HG02840 (cell line): ENCODE data around the gene SLC25A34.

Experiments
- ATAC-seq: cut with Tn5 transposase; IDR thresholded peaks from one replicate; pipeline ENCODE4 v1.9.1; 2021; ENCODE audit warnings: mild to moderate bottlenecking, moderate library complexity, moderate number of reproducible peaks; ENCODE audit not compliant: unreplicated experiment, low FRiP score

Gene SLC25A34

DNA sequence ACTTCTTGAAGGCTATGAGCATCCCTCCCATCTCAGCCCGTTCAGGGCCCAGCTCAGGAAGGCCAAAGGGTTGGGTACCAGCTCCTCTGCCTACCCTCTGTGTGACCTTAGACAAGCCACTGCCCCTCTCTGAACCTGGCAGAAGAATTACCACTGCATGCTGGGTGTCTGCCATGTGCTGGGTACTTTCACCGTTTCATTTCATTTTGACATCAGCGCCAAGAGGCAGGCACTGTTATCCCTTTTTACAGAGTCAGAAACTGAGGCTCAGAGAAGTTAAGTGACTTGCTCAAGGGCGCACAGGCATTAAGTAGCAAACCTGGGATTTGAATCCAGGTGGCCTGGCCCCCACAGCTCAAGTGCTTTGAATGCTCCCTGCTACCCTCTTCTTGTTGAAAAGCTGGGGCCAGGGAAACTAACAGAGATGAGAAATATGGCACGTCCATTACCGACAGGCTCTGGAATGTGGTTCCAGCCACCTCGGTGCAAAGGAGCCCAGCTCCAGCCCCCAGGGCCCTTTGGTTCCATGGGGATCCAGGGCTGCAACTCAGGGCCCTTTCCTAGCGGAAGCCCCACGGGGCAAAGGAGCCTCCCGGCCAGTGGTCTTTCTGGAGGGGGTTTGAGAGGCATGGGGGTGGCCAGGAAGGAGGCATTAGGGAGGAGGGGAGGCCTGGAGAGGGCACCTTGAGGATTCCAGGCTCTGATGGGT lies 12.8 kb downstream of the SLC25A34 start:
- no peak for ATAC-seq

DNA sequence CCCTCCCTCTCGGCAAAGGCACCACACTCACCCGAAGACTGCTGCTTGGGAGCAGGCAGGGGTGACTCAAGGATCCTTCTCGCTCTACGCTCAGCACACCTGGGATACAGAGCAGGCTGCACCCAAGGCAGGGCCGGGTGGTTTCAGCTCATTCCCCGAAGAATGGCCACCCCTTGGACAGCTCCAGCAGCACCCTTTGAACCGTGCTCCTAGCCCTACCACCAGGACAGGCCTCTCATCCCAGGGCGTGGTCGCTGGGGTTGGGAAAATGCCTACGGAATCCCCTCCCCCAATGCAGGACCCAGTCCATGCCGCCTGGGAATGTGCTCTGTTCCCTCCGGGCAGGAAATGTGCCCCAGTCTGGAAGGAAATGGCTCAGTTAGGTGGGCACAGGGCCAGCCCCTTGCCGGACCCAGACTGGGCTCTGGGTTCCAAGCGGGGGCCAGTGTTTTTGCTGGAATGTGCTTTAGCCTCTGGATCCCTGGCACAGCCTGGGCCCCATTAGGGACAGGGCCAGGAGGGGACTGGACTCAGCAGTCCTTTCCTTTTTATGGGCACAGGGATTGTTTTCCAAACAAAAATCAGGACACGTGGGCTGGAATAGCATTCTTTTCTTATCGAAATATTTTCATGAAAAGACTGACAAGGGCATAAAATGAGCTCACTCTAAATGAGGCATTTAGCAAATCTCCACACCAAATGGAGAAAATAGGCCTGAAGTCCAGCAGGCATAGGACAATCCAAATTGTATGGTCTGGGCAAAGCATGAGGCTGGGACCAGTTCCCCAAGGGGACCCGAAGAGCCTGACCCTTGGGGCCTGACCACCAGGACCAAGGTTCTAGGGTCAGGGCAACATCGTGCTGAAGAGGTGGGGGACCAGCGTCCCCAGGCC lies 13.6 kb downstream of the SLC25A34 start:
- ATAC-seq: no peak

DNA sequence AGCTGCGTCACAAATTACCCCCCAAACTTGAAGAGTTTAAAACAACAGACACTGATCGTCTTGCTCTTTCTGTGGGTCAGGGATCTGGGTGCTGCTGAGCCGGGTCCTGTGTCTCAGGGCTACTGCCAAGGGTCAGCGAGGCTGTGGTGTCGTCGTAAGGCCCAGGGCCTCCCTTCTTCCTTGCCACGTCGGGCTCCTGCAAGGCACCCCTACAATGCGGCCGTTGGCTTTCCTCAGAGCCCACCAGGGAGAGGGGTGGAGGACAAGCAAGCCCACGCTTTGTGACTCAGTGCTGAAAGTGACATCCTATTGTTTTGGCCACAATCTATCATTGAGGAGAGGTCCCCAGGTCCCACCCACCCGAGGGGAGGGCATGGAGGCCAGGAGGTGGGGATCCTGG lies 14.9 kb downstream of the SLC25A34 start:
- no peak for ATAC-seq

DNA sequence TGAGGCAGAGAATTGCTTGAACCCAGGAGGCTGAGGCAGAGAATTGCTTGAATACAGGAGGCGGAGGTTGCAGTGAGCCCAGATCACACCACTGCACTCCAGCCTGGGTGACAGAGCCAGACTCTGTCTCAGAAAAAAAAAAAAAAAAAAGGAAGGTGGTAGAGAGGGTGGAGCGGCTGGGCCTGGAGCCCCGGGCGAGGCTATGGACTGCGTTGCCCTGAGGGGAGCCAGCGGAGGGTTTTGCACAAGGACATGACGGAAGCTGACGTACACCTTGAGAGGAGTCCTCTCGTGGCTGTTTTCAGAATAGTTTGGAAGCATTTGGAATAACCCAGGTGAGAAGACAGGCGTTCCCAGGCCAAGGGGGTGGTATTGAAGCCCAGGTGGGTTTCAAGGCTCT lies 15.7 kb downstream of the SLC25A34 start:
- ATAC-seq: no peak

DNA sequence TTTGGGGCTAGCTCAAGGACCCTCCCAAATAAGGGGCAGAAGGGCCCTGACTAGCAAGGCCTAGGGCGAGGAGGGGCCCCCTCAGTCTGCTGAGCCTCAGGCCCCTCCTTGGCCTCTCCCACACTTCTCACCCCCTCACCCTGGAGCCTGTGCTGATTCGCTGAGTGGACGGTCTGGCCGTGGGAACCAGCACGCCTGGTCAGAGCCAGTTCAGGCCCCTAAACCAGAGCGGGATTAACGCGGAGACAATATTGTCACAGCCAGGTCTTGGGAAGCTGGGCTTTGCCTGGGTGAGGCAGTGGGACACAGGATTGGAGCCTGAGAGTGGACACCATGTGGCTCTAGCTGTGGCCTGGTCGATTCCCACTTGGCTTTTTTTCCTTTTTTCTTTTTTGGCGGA lies 17.7 kb downstream of the SLC25A34 start:
- no peak for ATAC-seq

DNA sequence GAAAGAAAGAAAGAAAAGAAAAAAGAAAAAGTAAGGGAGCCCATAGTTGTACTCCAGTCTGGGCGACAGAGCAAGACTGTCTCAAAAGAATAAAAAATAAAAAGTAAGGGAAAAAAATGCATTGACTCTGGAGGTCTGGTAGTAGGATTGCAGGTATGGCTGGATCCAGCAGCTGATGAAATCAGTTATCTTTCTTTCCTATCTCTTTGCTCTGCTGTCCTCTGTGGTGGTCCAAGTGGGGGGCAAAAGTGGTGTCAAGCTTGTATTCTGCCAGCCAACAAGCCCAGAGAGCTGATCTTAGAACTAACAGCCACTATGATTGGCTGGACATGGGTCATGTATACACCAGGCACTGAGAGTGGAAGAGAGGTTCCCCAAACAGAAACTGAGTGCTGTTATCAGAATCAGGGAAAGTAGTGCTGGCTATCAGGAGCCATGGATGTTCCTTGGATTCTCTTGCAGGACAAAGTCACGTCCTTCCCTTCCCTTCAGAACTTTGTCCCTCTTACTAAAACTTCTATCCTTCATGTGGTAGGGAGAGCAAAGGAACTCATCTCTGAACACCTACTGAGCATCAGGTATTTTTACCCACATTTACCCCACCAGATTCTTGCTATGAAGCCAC lies 19.1 kb downstream of the SLC25A34 start:
- no peak for ATAC-seq

DNA sequence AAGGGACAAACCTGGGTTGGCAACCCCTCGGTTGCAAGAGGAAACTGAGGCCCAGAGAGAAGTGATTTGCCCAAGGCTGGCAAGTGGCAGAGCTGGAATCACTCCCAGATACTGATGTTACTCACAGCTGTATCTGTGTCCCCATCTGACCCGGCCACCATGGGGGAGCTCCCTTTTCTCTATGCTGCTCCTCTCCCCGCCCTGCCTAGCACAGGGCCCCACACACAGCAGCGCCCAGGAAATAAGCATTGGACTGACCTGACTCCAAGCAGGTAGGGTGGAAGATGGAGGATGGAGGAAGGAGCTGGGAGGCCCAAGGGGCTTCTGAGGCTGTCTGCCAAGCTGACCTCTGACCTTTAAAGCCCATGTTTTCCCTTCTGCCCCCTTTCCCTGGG lies 19.6 kb downstream of the SLC25A34 start:
- no peak for ATAC-seq

DNA sequence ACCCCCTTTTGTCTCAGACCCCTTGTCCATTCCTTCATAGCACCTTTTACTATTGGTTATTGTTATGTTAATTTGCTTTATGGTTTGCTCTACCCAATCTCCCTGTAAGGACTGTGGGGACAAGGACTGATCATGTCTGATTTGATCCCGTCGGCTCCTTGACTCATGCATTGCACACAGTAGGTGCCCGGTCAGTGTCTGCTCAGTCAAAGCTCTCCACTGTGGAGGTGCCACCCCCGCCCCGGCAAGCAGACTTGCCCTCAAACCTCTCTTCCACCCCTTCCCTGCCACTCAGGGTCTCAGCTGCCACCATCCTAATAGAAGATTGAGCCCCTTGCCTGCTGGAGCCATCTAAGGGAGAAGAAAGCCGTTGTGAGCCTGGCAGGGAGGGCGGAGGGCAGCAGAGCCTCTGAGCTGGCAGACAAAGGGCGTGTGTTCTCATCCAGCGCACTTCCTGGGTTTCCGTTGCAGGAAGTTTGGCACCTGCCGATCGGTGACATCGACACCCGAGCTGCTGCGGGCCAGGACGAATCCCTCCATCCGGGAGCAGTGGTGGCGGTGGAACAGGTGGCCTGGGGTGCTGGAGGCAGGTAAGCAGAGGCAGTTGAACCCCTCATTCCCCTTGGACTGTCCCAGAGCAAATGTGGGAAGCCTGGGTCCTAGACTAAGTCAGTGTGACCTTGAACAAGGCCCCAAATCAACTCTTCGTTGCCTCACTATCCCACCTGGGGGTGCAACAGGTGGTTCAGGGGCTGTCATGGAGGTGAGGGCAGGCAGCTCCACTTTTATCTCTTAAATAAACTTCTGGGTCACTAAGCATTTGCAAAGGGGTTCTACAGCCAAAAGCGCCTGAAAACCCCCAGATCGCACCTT lies 20.3 kb downstream of the SLC25A34 start:
- no peak for ATAC-seq

DNA sequence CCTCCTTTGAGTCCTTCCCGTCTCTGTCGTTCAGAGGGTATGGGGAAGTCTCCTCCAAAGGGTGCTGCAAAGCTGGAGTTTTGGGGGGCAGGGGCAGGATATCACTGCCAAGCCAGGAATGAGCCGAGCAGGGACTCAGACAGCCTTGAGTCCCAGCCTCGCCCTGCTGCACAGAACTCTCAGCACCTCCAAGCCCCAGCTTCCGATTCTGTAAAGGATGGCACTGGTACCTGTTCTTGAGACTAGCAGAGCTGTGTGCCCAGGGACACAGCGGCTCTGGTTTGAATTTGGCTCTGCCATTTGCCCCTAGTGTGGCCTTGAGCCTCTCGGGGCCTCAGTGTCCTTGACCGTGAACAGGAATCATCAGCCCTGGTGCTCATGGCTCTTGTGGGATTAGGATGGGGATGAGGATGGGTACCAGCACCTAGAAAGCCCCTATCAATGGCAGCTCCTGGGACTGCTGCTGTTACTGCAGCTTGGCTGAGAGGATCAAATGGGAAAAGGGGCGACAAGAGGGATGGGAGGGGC lies 21.0 kb downstream of the SLC25A34 start:
- no peak for ATAC-seq

DNA sequence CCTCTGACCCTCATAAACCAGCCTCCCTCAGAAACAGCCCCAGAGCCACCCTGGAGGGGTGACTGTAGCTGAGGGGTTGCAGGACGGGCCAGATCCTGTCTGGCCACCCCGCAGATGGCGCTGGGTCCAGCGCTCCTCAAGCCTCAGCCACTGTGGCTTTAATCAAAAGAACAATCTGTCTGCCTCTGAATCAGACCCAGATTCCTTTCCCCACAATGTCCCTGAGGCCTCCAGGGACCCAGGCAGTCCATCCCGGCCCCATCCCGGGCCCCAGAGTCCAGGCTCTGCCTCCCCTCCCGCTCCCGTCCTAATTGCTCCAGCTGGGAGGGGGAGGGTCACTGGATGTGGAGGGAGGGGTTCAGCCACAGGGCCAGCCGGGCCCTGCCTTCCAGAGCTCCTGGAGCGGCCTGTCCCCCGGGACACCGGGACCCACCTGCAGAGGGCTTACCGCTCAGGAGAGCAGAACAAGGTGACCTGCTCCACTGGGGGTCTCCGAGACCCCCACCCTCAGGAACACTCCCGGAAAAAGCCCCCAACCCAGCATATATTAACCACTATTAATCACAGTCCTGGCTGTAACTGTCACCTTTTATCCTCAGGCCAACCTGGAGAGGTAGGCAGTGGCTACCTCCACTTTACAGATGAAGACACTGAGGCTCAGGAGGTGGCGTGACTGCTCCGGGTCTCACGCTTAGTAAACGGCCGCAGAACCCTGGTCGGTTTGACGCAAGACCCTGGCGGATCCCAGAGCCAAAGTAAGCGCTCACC lies 21.7 kb downstream of the SLC25A34 start:
- no peak for ATAC-seq

DNA sequence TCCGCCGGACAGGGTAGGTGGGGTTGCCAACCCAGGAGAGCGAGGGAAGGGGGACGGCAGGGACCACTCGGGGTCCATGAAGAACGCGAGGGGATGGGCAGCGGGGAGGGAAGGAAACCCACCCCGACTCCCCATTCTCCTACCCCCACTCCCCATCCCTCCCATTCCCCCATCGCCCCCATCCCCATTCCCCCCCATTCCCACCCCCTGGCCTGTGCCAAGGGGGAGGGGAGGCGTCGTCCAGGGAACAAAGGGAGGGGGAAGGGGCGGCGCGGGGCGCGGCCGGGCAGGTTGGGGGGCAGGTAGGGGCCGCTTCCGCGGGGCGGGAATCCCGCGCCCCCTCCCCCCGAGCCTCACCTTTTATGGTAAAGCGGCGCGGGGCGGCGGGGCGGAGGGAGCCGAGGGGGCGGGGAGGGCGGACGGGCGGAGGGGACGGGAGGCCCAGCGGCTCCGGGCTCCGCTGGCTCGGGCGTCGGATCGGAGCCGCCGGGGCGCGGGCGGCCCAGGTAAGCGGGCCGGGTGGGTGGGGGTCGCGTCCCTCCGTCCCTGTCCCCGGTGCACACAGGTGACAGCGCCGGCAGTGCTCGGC lies 22.4 kb downstream of the SLC25A34 start, which contains the start of gene FBLIM1:
FBLIM1 (plus strand) TSS at position 453 of the 589 bp plus-strand sequence. CDS start 6,189 bp downstream, outside the sequence.
- ATAC-seq: no peak

DNA sequence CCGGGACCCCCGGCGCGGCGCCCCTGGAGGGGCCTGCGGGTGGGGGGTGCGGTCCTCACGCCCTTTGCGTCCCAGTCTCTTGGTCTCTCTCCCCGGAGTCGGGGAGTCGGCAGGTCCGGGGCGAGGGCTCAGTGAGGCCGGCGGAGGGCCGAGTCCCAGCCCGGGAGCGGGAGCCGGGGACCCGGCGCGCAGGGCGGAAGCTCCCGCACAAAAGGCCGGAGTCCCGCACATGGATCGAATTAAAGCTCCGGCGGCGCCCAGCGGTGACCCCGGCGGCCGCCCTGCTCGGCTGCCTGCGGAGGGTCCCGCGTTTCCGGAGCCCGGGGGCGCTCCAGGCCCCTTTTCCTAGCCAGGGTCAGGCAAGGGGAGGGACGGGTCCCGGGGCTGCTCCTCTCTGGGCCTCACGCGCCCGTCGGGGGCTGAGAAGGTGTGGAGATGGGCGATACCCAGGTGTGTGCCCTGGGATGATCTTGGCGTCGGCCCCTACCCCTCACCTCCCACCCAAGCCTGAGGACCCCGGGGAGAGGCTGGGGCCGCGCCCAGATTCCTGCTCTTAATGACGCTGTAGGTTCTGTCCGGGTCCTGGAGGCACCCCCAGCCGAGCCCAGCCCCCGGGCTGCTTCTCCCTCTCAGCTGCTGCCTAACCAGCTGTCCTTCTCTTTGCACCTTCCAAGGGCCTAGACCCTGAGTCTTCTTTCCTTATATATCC lies 23.0 kb downstream of the SLC25A34 start:
- no peak for ATAC-seq

DNA sequence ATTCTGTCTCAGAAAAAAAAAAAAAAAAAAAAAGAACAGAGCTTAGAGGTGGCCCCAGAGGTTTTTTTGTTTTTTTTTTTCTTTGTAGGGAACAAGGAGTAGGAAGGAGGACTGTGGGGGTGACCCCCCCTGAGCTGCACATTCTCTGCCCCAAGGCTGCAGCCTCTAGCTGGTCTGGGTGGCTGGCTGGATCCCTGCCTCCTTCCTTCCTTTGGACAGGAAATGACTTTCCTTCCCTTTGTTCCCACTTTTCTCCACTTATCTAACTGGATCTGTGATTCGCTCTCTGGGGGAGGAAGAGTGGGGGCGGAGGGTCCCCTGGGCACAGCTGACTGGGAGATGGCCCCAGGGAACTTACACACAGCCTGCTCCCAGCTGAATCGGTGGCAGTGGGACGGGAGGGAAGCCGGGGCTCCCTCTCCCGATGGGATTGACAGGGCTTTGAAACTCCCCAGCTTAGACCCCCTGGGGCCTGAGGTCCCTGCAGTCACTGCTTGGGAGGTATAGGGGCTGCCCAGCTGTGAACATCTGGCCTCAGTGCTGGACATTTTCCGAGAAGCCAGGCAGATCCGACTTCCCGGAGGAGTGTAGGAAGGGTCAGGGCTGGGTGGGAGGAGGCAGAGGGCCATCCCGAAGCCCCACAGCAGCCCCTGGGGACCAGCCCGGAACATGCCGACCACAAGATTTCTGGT lies 24.6 kb downstream of the SLC25A34 start:
- no peak for ATAC-seq

DNA sequence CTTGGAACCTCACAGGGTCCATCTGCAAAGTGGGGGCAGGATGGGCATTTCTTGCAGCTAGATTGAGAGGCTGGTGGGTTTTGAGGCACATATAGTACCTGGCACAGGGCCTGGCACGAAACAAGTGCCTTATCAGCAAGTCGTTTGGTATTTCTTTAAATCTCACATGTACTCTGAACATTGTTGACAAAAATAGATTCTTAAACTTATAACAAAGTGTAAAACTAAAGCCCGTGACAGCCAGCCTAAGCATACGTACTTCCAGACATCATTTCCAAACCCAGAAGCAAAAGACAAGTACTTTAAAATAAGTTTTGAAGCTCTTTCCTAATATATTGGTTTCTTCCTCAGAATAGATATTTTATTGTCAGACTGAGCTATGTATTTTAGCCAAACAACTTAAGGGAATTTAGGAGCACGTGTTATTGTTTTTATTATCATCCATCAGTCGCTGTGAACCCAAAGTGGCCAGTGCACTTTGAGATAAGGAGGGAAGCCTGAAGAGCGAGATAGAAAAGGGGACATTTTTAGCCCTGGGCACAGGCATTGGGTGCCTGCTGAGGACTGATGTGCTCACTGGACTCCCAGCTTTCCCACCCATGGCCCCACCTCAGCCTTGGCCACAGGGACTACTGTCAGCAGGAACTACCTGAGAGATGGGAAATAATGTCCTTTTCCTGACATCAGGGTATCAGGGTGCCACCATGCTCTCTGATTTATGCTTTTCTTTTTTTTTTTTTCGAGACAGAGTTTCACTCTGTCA lies 25.5 kb downstream of the SLC25A34 start:
- ATAC-seq: no peak

DNA sequence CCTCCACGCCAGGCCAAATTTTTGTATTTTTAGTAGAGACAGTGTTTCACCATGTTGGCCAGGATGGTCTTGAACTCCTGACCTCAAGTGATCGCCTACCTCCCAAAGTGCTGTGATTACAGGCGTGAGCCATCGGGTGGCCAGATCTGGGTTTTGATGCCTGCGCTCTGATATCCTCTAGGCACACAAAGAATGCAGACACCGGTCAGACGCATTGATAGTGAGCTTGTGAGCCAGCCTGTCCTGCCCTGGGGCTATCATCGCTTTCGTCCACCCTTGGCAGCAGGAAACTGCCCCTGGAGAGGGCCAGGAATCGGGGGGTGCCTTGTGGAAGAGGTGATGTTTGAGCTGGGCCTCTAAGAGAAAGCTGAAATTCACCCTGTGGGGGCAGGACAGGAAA lies 26.5 kb downstream of the SLC25A34 start:
- ATAC-seq: no peak

DNA sequence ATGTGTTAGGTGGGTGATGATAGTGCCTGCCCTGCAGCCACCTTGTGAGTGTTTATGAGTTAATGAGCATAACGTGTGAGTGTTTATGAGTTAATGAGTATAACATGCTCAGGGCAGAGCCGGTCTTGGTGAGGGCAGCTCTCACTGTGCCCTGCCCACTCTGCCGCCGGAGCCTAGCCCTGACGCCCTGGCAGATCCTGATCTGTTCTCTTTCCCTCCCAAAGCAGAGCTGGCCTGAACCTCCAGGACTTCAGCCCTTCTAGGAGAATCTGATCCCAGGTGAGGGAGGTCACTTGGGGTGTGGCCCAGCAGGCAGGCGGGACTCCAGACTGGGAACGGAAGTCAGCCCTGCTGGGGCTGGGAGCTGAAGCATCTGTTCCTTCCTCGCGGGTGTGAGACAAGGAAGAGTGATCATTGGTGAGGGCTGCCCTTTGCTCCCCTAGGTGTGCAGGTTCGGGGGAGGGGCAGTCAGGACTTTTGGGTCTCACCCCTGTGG lies 28.3 kb downstream of the SLC25A34 start:
- ATAC-seq: no peak

DNA sequence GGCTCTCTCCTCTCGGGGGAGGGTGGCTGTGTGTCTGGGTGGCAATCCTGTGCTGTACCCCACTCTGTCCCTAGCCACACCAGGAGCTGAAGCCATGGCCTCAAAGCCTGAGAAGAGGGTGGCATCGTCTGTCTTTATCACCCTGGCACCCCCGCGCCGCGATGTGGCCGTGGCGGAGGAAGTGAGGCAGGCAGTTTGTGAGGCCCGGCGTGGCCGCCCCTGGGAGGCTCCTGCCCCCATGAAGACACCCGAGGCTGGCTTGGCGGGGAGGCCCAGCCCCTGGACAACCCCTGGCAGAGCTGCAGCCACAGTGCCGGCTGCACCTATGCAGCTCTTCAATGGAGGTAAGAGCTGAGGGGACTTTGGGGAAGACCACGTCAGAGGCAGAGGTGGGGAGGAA lies 28.8 kb downstream of the SLC25A34 start:
- no peak for ATAC-seq
